ENCODE results near the gene LRCH3. TPM values are rescaled to one million over a fixed set of nuclear protein-coding genes. Genes with fewer than 3 reads are reported as not detected.

Gene LRCH3
- polyA plus RNA-seq, 3 donors: 4.1 to 19.4 (median 7.4) TPM

GRCh38 chr3:197837282-197837681, 46.2 kb downstream of the LRCH3 start:
- Histone ChIP-seq H3K9me3 (replicated peaks in 1 of 2; ENCODE audit: control insufficient read depth in 1 of 2, insufficient read depth in 1 of 2, low read length in 2 of 2) (no peaks in the 10 kb centered on the region), H3K36me3 (replicated peaks in 1 of 2; ENCODE audit: control insufficient read depth in 1 of 2, insufficient read depth in 2 of 2, low read length in 2 of 2) (peaks cover 72 to 93% of the 10 kb centered on the region in 2 donors), H4K20me1 (ENCODE audit: insufficient read depth, low read length) (no peaks in the 10 kb centered on the region), H3K4me1 (ENCODE audit: control insufficient read depth in 1 of 2, insufficient read depth in 2 of 2, low read length in 2 of 2) (no peaks in the 10 kb centered on the region), H3K79me2 (ENCODE audit: insufficient read depth, low read length) (no peaks in the 10 kb centered on the region), H3K4me2 (replicated peaks; ENCODE audit: extremely low read depth, low read length, poor library complexity, severe bottlenecking) (no peak overlapping the region), H3K27ac (ENCODE audit: low read depth in 1 of 2, low read length in 2 of 2) (no peak overlapping the region), H3K4me3 (replicated peaks in 1 of 3; ENCODE audit: low read depth in 2 of 3, low read length in 3 of 3) (no peak overlapping the region), H3K27me3 (ENCODE audit: control insufficient read depth in 2 of 2, insufficient read depth in 2 of 2, low read length in 2 of 2) (no peaks in the 10 kb centered on the region), H2AFZ (ENCODE audit: insufficient read depth, low read depth, low read length, poor library complexity, severe bottlenecking) (no peak overlapping the region), H3K9ac (ENCODE audit: insufficient read depth, low read length, poor library complexity, severe bottlenecking) (no peak overlapping the region)
- Mint-ChIP-seq H3K36me3 (peaks cover 66 to 82% of the 10 kb centered on the region in 2 donors), H3K9me3 (no peaks in the 10 kb centered on the region), H3K27me3 (ENCODE audit: low read depth in 3 of 3) (no peaks in the 10 kb centered on the region), H3K4me3 (no peak overlapping the region), H3K4me1 (no peaks in the 10 kb centered on the region), H3K27ac (no peak overlapping the region)
- intact Hi-C loops (cut with micrococcal nuclease): no loop called here
- no CpG with 5 or more reads among the region's 2 CpGs for WGBS (ENCODE audit: insufficient coverage)
- TF ChIP-seq CTCF (IDR thresholded peaks at IDR 0.05): no peak
- no peak for DNase-seq

GRCh38 chr3:197841789-197842188, 50.7 kb downstream of the LRCH3 start:
- Mint-ChIP-seq H3K4me3 (no peak overlapping the region), H3K36me3 (peaks cover 71 to 87% of the 10 kb centered on the region in 2 donors), H3K4me1 (no peaks in the 10 kb centered on the region), H3K27me3 (ENCODE audit: low read depth in 3 of 3) (no peaks in the 10 kb centered on the region), H3K27ac (peak overlapping the region in 2 of 7 donors; percentile 10 to 27), H3K9me3 (no peaks in the 10 kb centered on the region)
- Histone ChIP-seq H3K4me3 (replicated peaks in 1 of 3; ENCODE audit: low read depth in 2 of 3, low read length in 3 of 3) (no peak overlapping the region), H3K27ac (ENCODE audit: low read depth in 1 of 2, low read length in 2 of 2) (no peak overlapping the region), H3K4me2 (replicated peaks; ENCODE audit: extremely low read depth, low read length, poor library complexity, severe bottlenecking) (no peak overlapping the region), H2AFZ (ENCODE audit: insufficient read depth, low read depth, low read length, poor library complexity, severe bottlenecking) (no peak overlapping the region), H4K20me1 (ENCODE audit: insufficient read depth, low read length) (no peaks in the 10 kb centered on the region), H3K36me3 (replicated peaks in 1 of 2; ENCODE audit: control insufficient read depth in 1 of 2, insufficient read depth in 2 of 2, low read length in 2 of 2) (peaks cover 67 to 94% of the 10 kb centered on the region in 2 donors), H3K9me3 (replicated peaks in 1 of 2; ENCODE audit: control insufficient read depth in 1 of 2, insufficient read depth in 1 of 2, low read length in 2 of 2) (no peaks in the 10 kb centered on the region), H3K79me2 (ENCODE audit: insufficient read depth, low read length) (no peaks in the 10 kb centered on the region), H3K4me1 (ENCODE audit: control insufficient read depth in 1 of 2, insufficient read depth in 2 of 2, low read length in 2 of 2) (no peaks in the 10 kb centered on the region), H3K27me3 (ENCODE audit: control insufficient read depth in 2 of 2, insufficient read depth in 2 of 2, low read length in 2 of 2) (no peaks in the 10 kb centered on the region), H3K9ac (ENCODE audit: insufficient read depth, low read length, poor library complexity, severe bottlenecking) (no peak overlapping the region)
- WGBS (ENCODE audit: insufficient coverage): 100% methylated on average over 2 of the region's 5 CpGs
- DNase-seq: no peak
- TF ChIP-seq CTCF (IDR thresholded peaks at IDR 0.05): no peak
- intact Hi-C loops (cut with micrococcal nuclease): no loop called here
